Measurements from ENCODE around the gene FGF3. TPM values are rescaled to one million over a fixed set of nuclear protein-coding genes. Genes with fewer than 3 reads are reported as not detected.

The FGF3 gene
- total and polyA plus RNA-seq, 11 donors: not detected

- Histone ChIP-seq H3K27ac (no peak overlapping the region), H3K9me3 (no peaks in the 10 kb centered on the region), H3K4me1 (no peaks in the 10 kb centered on the region), H3K4me3 (no peak overlapping the region), H3K27me3 (peaks cover 0 to 26% (median 6%) of the 10 kb centered on the region in 9 donors), H3K36me3 (no peaks in the 10 kb centered on the region)
- no peak for TF ChIP-seq CTCF (IDR thresholded peaks at IDR 0.05)
- no peak for DNase-seq
- intact Hi-C loops (cut with DNase I): loop anchor here in 1 of 10 donors (5.0 kb wide), 1 partner anchor 154 kb away; no protein-coding TSS in a partner anchor
- WGBS, 4 donors: 54 to 78% (median 66%) methylated on average over 4 of the region's 4 CpGs
- ATAC-seq: no peak
Measured at GRCh38 chr11:69841170-69841858, 22.1 kb upstream of the FGF3 start.

GRCh38 chr11:69840371-69841169, 21.4 kb upstream of the FGF3 start:
- H3K36me3 ChIP-seq: no peaks in the 10 kb centered on the region
- no peaks in the 10 kb centered on the region for H3K9me3 ChIP-seq
- ATAC-seq: no peak
- H3K27ac ChIP-seq: no peak overlapping the region
- peak in 1 of 5 donors; percentile 40 for DNase-seq
- 58 to 72% (median 63%) methylated on average over 16 to 20 of the region's 20 CpGs for WGBS, 4 donors
- H3K4me3 ChIP-seq: no peak overlapping the region
- no peaks in the 10 kb centered on the region for H3K4me1 ChIP-seq
- H3K27me3 ChIP-seq: peaks cover 0 to 33% (median 9%) of the 10 kb centered on the region in 9 donors
- intact Hi-C loops (cut with DNase I): loop anchor here in 1 of 10 donors (5.0 kb wide), 1 partner anchor 153 kb away; no protein-coding TSS in a partner anchor
- TF ChIP-seq POLR2A (IDR thresholded peaks at IDR 0.05) (no peak), CTCF (IDR thresholded peaks at IDR 0.05) (no peak)

GRCh38 chr11:69839516-69839915, 20.3 kb upstream of the FGF3 start:
- Histone ChIP-seq H3K27ac (no peak overlapping the region), H3K4me1 (no peaks in the 10 kb centered on the region), H3K27me3 (peaks cover 0 to 44% (median 17%) of the 10 kb centered on the region in 9 donors), H3K9me3 (no peaks in the 10 kb centered on the region), H3K4me3 (no peak overlapping the region), H3K36me3 (no peaks in the 10 kb centered on the region)
- 57 to 63% (median 58%) methylated on average over 8 to 9 of the region's 9 CpGs for WGBS, 4 donors
- intact Hi-C loops (cut with DNase I): no loop called here
- DNase-seq: no peak
- ATAC-seq: no peak
- no peak for TF ChIP-seq POLR2A (IDR thresholded peaks at IDR 0.05)
- TF ChIP-seq CTCF (IDR thresholded peaks at IDR 0.05): no peak

GRCh38 chr11:69837791-69838190, 18.6 kb upstream of the FGF3 start:
- no peaks in the 10 kb centered on the region for H3K9me3 ChIP-seq
- TF ChIP-seq CTCF (IDR thresholded peaks at IDR 0.05): no peak
- no peaks in the 10 kb centered on the region for H3K36me3 ChIP-seq
- ATAC-seq (no peak), DNase-seq (no peak)
- H3K4me3 ChIP-seq: no peak overlapping the region
- no peaks in the 10 kb centered on the region for H3K4me1 ChIP-seq
- H3K27me3 ChIP-seq: peaks cover 0 to 55% (median 21%) of the 10 kb centered on the region in 9 donors
- intact Hi-C loops (cut with DNase I): no loop called here
- H3K27ac ChIP-seq: no peak overlapping the region
- 85 to 91% (median 88%) methylated on average over 3 to 5 of the region's 5 CpGs for WGBS, 4 donors
